HG03108 (cell line): ENCODE measurements around the gene CUBN.

ENCODE experiments used
- ATAC-seq: cut with Tn5 transposase; IDR thresholded peaks from one replicate; pipeline ENCODE4 v1.9.1; 2021; ENCODE audit warnings: moderate library complexity; ENCODE audit not compliant: unreplicated experiment

CUBN gene

GRCh38 chr10:17129741-17130140 lies at the start of gene CUBN:
Gene CUBN, minus strand, starts transcription at chr10:17129811. Its CDS starts 46 bp downstream, at chr10:17129765.
- ATAC-seq: no peak

- no peak for ATAC-seq
Measured at GRCh38 chr10:17179002-17179401, 49.4 kb upstream of the CUBN start.

GRCh38 chr10:17178006-17178405 lies 48.4 kb upstream of the CUBN start:
- ATAC-seq: no peak

- no peak for ATAC-seq
Measured at GRCh38 chr10:17177014-17177413, 47.4 kb upstream of the CUBN start.

- ATAC-seq: no peak
Measured at GRCh38 chr10:17176091-17176490, 46.5 kb upstream of the CUBN start.

- ATAC-seq: no peak
Measured at GRCh38 chr10:17175551-17175950, 45.9 kb upstream of the CUBN start.

GRCh38 chr10:17174626-17175025 lies 45.0 kb upstream of the CUBN start:
- ATAC-seq: no peak

GRCh38 chr10:17171141-17171641 lies 41.6 kb upstream of the CUBN start:
- no peak for ATAC-seq

GRCh38 chr10:17169803-17170202 lies 40.2 kb upstream of the CUBN start:
- ATAC-seq: no peak

GRCh38 chr10:17166699-17167098 lies 37.1 kb upstream of the CUBN start:
- ATAC-seq: no peak

- ATAC-seq: no peak
Measured at GRCh38 chr10:17162828-17163227, 33.2 kb upstream of the CUBN start.

GRCh38 chr10:17161775-17162174 lies 32.2 kb upstream of the CUBN start:
- ATAC-seq: no peak

- ATAC-seq: no peak
Measured at GRCh38 chr10:17157024-17157423, 27.4 kb upstream of the CUBN start.

GRCh38 chr10:17155826-17156225 lies 26.2 kb upstream of the CUBN start:
- no peak for ATAC-seq

GRCh38 chr10:17154116-17154515 lies 24.5 kb upstream of the CUBN start:
- ATAC-seq: no peak

GRCh38 chr10:17153321-17153720 lies 23.7 kb upstream of the CUBN start:
- ATAC-seq: no peak

- ATAC-seq: no peak
Measured at GRCh38 chr10:17151716-17152115, 22.1 kb upstream of the CUBN start.

GRCh38 chr10:17147884-17148489 lies 18.4 kb upstream of the CUBN start:
- no peak for ATAC-seq

GRCh38 chr10:17146892-17147291 lies 17.3 kb upstream of the CUBN start:
- ATAC-seq: no peak

- no peak for ATAC-seq
Measured at GRCh38 chr10:17145239-17145638, 15.6 kb upstream of the CUBN start.

GRCh38 chr10:17144757-17145156 lies 15.1 kb upstream of the CUBN start:
- no peak for ATAC-seq

- no peak for ATAC-seq
Measured at GRCh38 chr10:17144032-17144431, 14.4 kb upstream of the CUBN start.

- no peak for ATAC-seq
Measured at GRCh38 chr10:17143055-17143690, 13.6 kb upstream of the CUBN start.
